B cell (primary cell): Measurements from ENCODE around the gene BRME1. TPM values are rescaled to one million over a fixed set of nuclear protein-coding genes. Genes with fewer than 3 reads are reported as not detected.
A peak's percentile ranks its signal among the peaks of the same experiment; 100 is the strongest.

Experiments used
- ATAC-seq: fragments of 200-7000 bp; cut with Tn5 transposase; one replicate; pipeline ENCODE4 v1.10.0; 2021; ENCODE audit warnings: low read depth, mild to moderate bottlenecking, moderate number of reproducible peaks, moderate library complexity
- CTCF ChIA-PET: fragments of 350-600 bp; sonication (Branson Sonifier 250); formaldehyde crosslinking; loops from one replicate; lab custom pipeline; 2021; ENCODE audit warnings: antibody characterized with exemption, inconsistent platforms; lab: Charles Lee
- POLR2A ChIA-PET: fragments of 350-600 bp; sonication (Branson Sonifier 250); formaldehyde crosslinking; loops from one replicate; lab custom pipeline; 2021; ENCODE audit warnings: antibody characterized with exemption; lab: Charles Lee
- DNase-seq: peaks from one replicate; pipeline ENCODE4 v3.0.0; 2013
- H2AFZ ChIP-seq: 2 replicates; pipeline ENCODE4 v1.6.1; 2012; ENCODE audit warnings: mild to moderate bottlenecking, low read depth, low read length; ENCODE audit not compliant: insufficient read depth, poor library complexity, severe bottlenecking
- H3K27ac ChIP-seq, 2 donors: 1 replicate in 1 of 2; 2 replicates in 1 of 2; pipeline ENCODE4 v1.5.1; 2012 to 2013; ENCODE audit warnings: low read length in 2 of 2, mild to moderate bottlenecking in 2 of 2, moderate library complexity in 1 of 2
- H3K27me3 ChIP-seq, 4 experiments: fragments of 200-600 bp in 1 of 4; sonication (generic) in 1 of 4; replicated peaks in 1 of 4; 1 replicate in 2 of 4; 2 replicates in 2 of 4; pipeline versions ENCODE4 v1.6.1 to v1.7.0; 2013 to 2016; ENCODE audit warnings: low read length in 3 of 4, mild to moderate bottlenecking in 2 of 4, mixed read lengths in 1 of 4, moderate library complexity in 1 of 4; ENCODE audit not compliant: insufficient read depth in 4 of 4, control insufficient read depth in 3 of 4; ENCODE audit errors: control extremely low read depth in 1 of 4
- H3K36me3 ChIP-seq, 2 experiments: replicated peaks in 1 of 2; 1 replicate in 1 of 2; 2 replicates in 1 of 2; pipeline versions ENCODE4 v1.6.1 to v1.7.1; 2013; ENCODE audit warnings: low read length in 1 of 2; ENCODE audit not compliant: insufficient read depth in 2 of 2, control insufficient read depth in 1 of 2; ENCODE audit errors: control extremely low read depth in 1 of 2, extremely low read depth in 1 of 2
- H3K4me1 ChIP-seq, 2 donors: fragments of 200-600 bp in 1 of 2; sonication (generic) in 1 of 2; 1 replicate in 1 of 2; 2 replicates in 1 of 2; pipeline versions ENCODE4 v1.5.1 to v1.6.1; 2013 to 2017; ENCODE audit warnings: low read length in 2 of 2; ENCODE audit not compliant: control insufficient read depth in 2 of 2, insufficient read depth in 2 of 2
- H3K4me2 ChIP-seq: replicated peaks from 2 replicates; pipeline ENCODE3; 2012; ENCODE audit warnings: mild to moderate bottlenecking, low read depth, low read length; ENCODE audit not compliant: poor library complexity, severe bottlenecking
- H3K4me3 ChIP-seq, 5 experiments: fragments of 200-600 bp in 1 of 5; sonication (generic) in 1 of 5; 1 replicate in 3 of 5; 2 replicates in 2 of 5; pipeline versions ENCODE4 v1.5.1 to v1.7.0; 2011 to 2016; ENCODE audit warnings: low read length in 4 of 5, mild to moderate bottlenecking in 4 of 5, low read depth in 2 of 5, control low read depth in 1 of 5, moderate library complexity in 1 of 5; ENCODE audit not compliant: insufficient read depth in 1 of 5; ENCODE audit errors: control extremely low read depth in 1 of 5, extremely low read depth in 1 of 5
- H3K79me2 ChIP-seq: fragments of 200-600 bp; sonication (generic); one replicate; pipeline ENCODE4 v1.6.0; 2016; ENCODE audit warnings: low read length; ENCODE audit not compliant: control insufficient read depth, insufficient read depth
- H3K9ac ChIP-seq: fragments of 200-600 bp; sonication (generic); 2 replicates; pipeline ENCODE4 v1.6.1; 2017; ENCODE audit warnings: mild to moderate bottlenecking, low read length, moderate library complexity
- H3K9me3 ChIP-seq, 3 donors: one replicate each; pipeline versions ENCODE4 v1.6.1 to v1.7.1; 2013; ENCODE audit warnings: low read length in 2 of 3; ENCODE audit not compliant: control insufficient read depth in 2 of 3, insufficient read depth in 1 of 3; ENCODE audit errors: control extremely low read depth in 1 of 3
- H4K20me1 ChIP-seq: 2 replicates; pipeline ENCODE4 v1.6.0; 2012; ENCODE audit warnings: mild to moderate bottlenecking, low read length; ENCODE audit not compliant: insufficient read depth, control insufficient read depth, poor library complexity, severe bottlenecking
- H3K27ac Mint-ChIP-seq: one replicate; pipeline ENCODE4 v1.8.0; 2021; ENCODE audit warnings: mixed read lengths
- H3K27me3 Mint-ChIP-seq: one replicate; pipeline ENCODE4 v1.8.0; 2021; ENCODE audit warnings: mixed read lengths
- H3K4me1 Mint-ChIP-seq: one replicate; pipeline ENCODE4 v1.8.0; 2021; ENCODE audit warnings: mixed read lengths
- H3K4me3 Mint-ChIP-seq: one replicate; pipeline ENCODE4 v1.8.0; 2021; ENCODE audit warnings: mixed read lengths
- H3K9me3 Mint-ChIP-seq: one replicate; pipeline ENCODE4 v1.8.0; 2022; ENCODE audit warnings: mixed read lengths; ENCODE audit not compliant: insufficient read depth
- CTCF ChIP-seq: fragments of 200-600 bp; IDR thresholded peaks from one replicate; pipeline ENCODE4 v1.8.0; 2022; ENCODE audit warnings: antibody characterized with exemption, mild to moderate bottlenecking
- EZH2 ChIP-seq: IDR thresholded peaks from 2 replicates; pipeline ENCODE4 v1.6.1; 2012; ENCODE audit warnings: borderline replicate concordance, low read depth, mild to moderate bottlenecking, moderate library complexity, low read length; ENCODE audit not compliant: insufficient read depth, poor library complexity, severe bottlenecking
- WGBS: methylation state at CpG from one replicate; pipeline ENCODE4 v1.1.5; 2013; ENCODE audit warnings: missing lambda C conversion rate; ENCODE audit not compliant: insufficient coverage; 5-methylcytosine and 5-hydroxymethylcytosine counted together
- intact Hi-C: fragments of 100-400 bp; cut with micrococcal nuclease; formaldehyde crosslinking; loops from one replicate; pipeline ENCODE4 v1.10.0; 2022
- polyA plus RNA-seq: library from polyadenylated mRNA; depleted of rRNA; stranded (reverse); fragments of >200 nt; gene quantifications from 2 replicates; pipeline ENCODE4 v1.2.3, GENCODE V29; 2012
- total RNA-seq, 2 donors: library from RNA; stranded (reverse); fragments of 120-200 nt in 1 of 2; gene quantifications; 1 replicate in 1 of 2; 2 replicates in 1 of 2; pipeline versions ENCODE4 v1.2.3 to v1.2.4, GENCODE V29; 2013 to 2022

Gene BRME1
- total and polyA plus RNA-seq, 2 donors (not counting 1 experiment from before 2014, with no cell fraction given): 1.8 to 2.4 TPM

- intact Hi-C loops: no loop called here
- Histone ChIP-seq H3K27me3 (peaks cover 0 to 59% (median 2%) of the 10 kb centered on the region in 4 experiments), H3K4me3 (peak overlapping the region in 4 of 5 experiments; percentile 13 to 63 (median 37)), H3K36me3 (no peaks in the 10 kb centered on the region), H4K20me1 (no peaks in the 10 kb centered on the region), H3K27ac (no peak overlapping the region), H2AFZ (peak overlapping the region; percentile 76), H3K79me2 (no peaks in the 10 kb centered on the region), H3K4me1 (peaks cover 12 to 13% of the 10 kb centered on the region in 2 donors), H3K9me3 (peaks cover 0 to 4% (median 0%) of the 10 kb centered on the region in 3 donors), H3K4me2 (peak overlapping the region; percentile 95), H3K9ac (peak overlapping the region; percentile 54)
- POLR2A ChIA-PET: interaction anchor here (0.6 kb wide), 3 partner anchors 12 to 35 kb away, joined by 3 to 5 read pairs (median 4); no protein-coding TSS in a partner anchor
- Mint-ChIP-seq H3K27ac (no peak overlapping the region), H3K9me3 (no peaks in the 10 kb centered on the region), H3K4me1 (peaks cover 7% of the 10 kb centered on the region), H3K4me3 (peak overlapping the region; percentile 83), H3K27me3 (peaks cover 27% of the 10 kb centered on the region)
- WGBS: under 1% methylated on average over 40 of the region's 45 CpGs
- peak; percentile 67 for DNase-seq
- peak; percentile 83 for ATAC-seq
- CTCF ChIA-PET: interaction anchor here (0.6 to 2.7 kb wide), 5 partner anchors 10 to 475 kb away, joined by 3 to 14 read pairs (median 3); no protein-coding TSS in a partner anchor
- no peak for TF ChIP-seq EZH2
- TF ChIP-seq CTCF: no peak
These were observed 33.1 kb downstream of the BRME1 start for GRCh38 chr19:13872695-13873389.

GRCh38 chr19:13872339-13872694, 33.6 kb downstream of the BRME1 start:
- Histone ChIP-seq H3K79me2 (no peaks in the 10 kb centered on the region), H3K9ac (peak overlapping the region; percentile 54), H3K36me3 (no peaks in the 10 kb centered on the region), H3K9me3 (peaks cover 0 to 4% (median 0%) of the 10 kb centered on the region in 3 donors), H3K27ac (no peak overlapping the region), H4K20me1 (no peaks in the 10 kb centered on the region), H3K4me1 (peaks cover 12 to 13% of the 10 kb centered on the region in 2 donors), H3K4me3 (peak overlapping the region in 3 of 5 experiments; percentile 35 to 63 (median 39)), H3K27me3 (peaks cover 0 to 61% (median 4%) of the 10 kb centered on the region in 4 experiments), H2AFZ (peak overlapping the region; percentile 76), H3K4me2 (peak overlapping the region; percentile 95)
- ATAC-seq (no peak), DNase-seq (no peak)
- 93% methylated on average over 2 of the region's 5 CpGs for WGBS
- peaks cover 7% of the 10 kb centered on the region for H3K4me1 Mint-ChIP-seq
- POLR2A ChIA-PET: interaction anchor here (0.6 kb wide), 3 partner anchors 11 to 35 kb away, joined by 3 to 5 read pairs (median 4); no protein-coding TSS in a partner anchor
- H3K4me3 Mint-ChIP-seq: peak overlapping the region; percentile 83
- peaks cover 32% of the 10 kb centered on the region for H3K27me3 Mint-ChIP-seq
- no peak for TF ChIP-seq CTCF
- no peak for TF ChIP-seq EZH2
- intact Hi-C loops: no loop called here
- H3K9me3 Mint-ChIP-seq: no peaks in the 10 kb centered on the region
- CTCF ChIA-PET: interaction anchor here (1.0 to 2.7 kb wide), 5 partner anchors 10 to 476 kb away, joined by 3 to 14 read pairs (median 3); no protein-coding TSS in a partner anchor
- no peak overlapping the region for H3K27ac Mint-ChIP-seq
